HepG2 (cell line): ENCODE results near the gene PIBF1. TPM values are rescaled to one million over a fixed set of nuclear protein-coding genes. Genes with fewer than 3 reads are reported as not detected.
"Not testable (repeated sequence)": the region's sequence is repeated elsewhere in the genome, so short reads cannot be mapped to it uniquely, and the experiment has no call there.

Source experiments
- ATAC-seq: fragments of 200-7000 bp; cut with Tn5 transposase; 3 replicates; pipeline ENCODE4 v1.9.1; 2020; ENCODE audit warnings: mild to moderate bottlenecking, moderate library complexity
- BruUV-seq: library from RNA; stranded (reverse); fragments of 400-500 nt; replicated peaks from 2 replicates; lab custom pipeline; 2021; lab: Mats Ljungman, UMichigan
- CTCF ChIA-PET: fragments of 300-600 bp; formaldehyde crosslinking; extraction: SDS; loops from one replicate; lab custom pipeline; 2021; ENCODE audit warnings: low total read pairs, inconsistent platforms, low intra/inter-chr PET ratio; lab: Yijun Ruan, JAX
- POLR2A ChIA-PET: fragments of 350-600 bp; sonication (Branson Sonifier 250); formaldehyde crosslinking; loops from one replicate; lab custom pipeline; 2020; ENCODE audit warnings: antibody characterized with exemption, inconsistent platforms; lab: Yijun Ruan, JAX
- DNase-seq: peaks from one replicate; pipeline ENCODE4 v3.0.0-alpha.2; 2015; ENCODE audit warnings: low spot score
- FAIRE-seq: peaks from 3 replicates; lab custom pipeline; 2011; peaks lifted over from hg19 to GRCh38; lab: Jason Lieb, UNC
- H2AFZ ChIP-seq: one replicate; pipeline ENCODE4 v1.6.1; 2011; ENCODE audit warnings: low read length, inconsistent platforms
- H3K27ac ChIP-seq: fragments of 300-600 bp; 3 replicates; pipeline ENCODE4 v1.8.0; 2011; ENCODE audit warnings: mixed run types, mild to moderate bottlenecking, mixed read lengths, low read length, inconsistent platforms; ENCODE audit not compliant: insufficient read depth; ENCODE audit errors: extremely low read length
- H3K27me3 ChIP-seq, 2 experiments: fragments of 200-600 bp in 1 of 2; 2 replicates in 1 of 2; 3 replicates in 1 of 2; pipeline versions ENCODE4 v1.6.0 to v1.8.0; 2011; ENCODE audit warnings: low read length in 2 of 2, mild to moderate bottlenecking in 2 of 2, moderate library complexity in 2 of 2, inconsistent platforms in 1 of 2; ENCODE audit not compliant: insufficient read depth in 2 of 2, control insufficient read depth in 1 of 2
- H3K36me3 ChIP-seq, 2 experiments: fragments of 200-600 bp in 1 of 2; replicated peaks in 1 of 2; 2 replicates in 1 of 2; 3 replicates in 1 of 2; pipeline versions ENCODE4 v1.5.1 to v1.8.0; 2011; ENCODE audit warnings: low read length in 2 of 2, inconsistent platforms in 1 of 2; ENCODE audit not compliant: insufficient read depth in 2 of 2, control insufficient read depth in 1 of 2
- H3K4me1 ChIP-seq: 2 replicates; pipeline ENCODE4 v1.5.1; 2012; ENCODE audit warnings: low read length, inconsistent platforms; ENCODE audit not compliant: insufficient read depth
- H3K4me2 ChIP-seq: 2 replicates; pipeline ENCODE4 v1.6.0; 2011; ENCODE audit warnings: low read depth, low read length, inconsistent platforms
- H3K4me3 ChIP-seq, 3 experiments: fragments of 200-600 bp in 1 of 3; sonication (generic), shearing (Covaris generic) in 1 of 3; replicated peaks in 1 of 3; 2 replicates each; pipeline ENCODE4 v1.5.1; 2011 to 2016; ENCODE audit warnings: low read length in 3 of 3, inconsistent platforms in 2 of 3, low read depth in 2 of 3, mild to moderate bottlenecking in 2 of 3, control low read depth in 1 of 3, mixed read lengths in 1 of 3; ENCODE audit not compliant: insufficient read depth in 1 of 3
- H3K79me2 ChIP-seq: one replicate; pipeline ENCODE4 v1.6.1; 2011; ENCODE audit warnings: low read length, inconsistent platforms; ENCODE audit not compliant: insufficient read depth
- H3K9ac ChIP-seq: 2 replicates; pipeline ENCODE4 v1.6.0; 2011; ENCODE audit warnings: mild to moderate bottlenecking, low read depth, low read length, inconsistent platforms; ENCODE audit not compliant: insufficient read depth
- H3K9me3 ChIP-seq: 2 replicates; pipeline ENCODE4 v1.5.1; 2012; ENCODE audit warnings: mild to moderate bottlenecking, low read length
- H4K20me1 ChIP-seq: 2 replicates; pipeline ENCODE4 v1.6.0; 2011; ENCODE audit warnings: inconsistent platforms, mild to moderate bottlenecking, low read length, moderate library complexity; ENCODE audit not compliant: insufficient read depth
- ZNF263 ChIP-seq: sonication (generic); formaldehyde crosslinking; IDR thresholded peaks from 2 replicates; pipeline ENCODE4 v1.4.0; 2020; ENCODE audit warnings: missing genetic modification reagents
- ZNF891 ChIP-seq: sonication (generic); formaldehyde crosslinking; IDR thresholded peaks from 2 replicates; pipeline ENCODE4 v1.5.0; 2020; ENCODE audit warnings: mild to moderate bottlenecking, missing genetic modification reagents
- WGBS: methylation state at CpG from one replicate; pipeline ENCODE4 v1.1.6; 2017; ENCODE audit warnings: low lambda C conversion rate; 5-methylcytosine and 5-hydroxymethylcytosine counted together
- in situ Hi-C: cut with HindIII; loops from 2 replicates; pipeline ENCODE4 v1.10.0; 2017; ENCODE audit warnings: low pct_unique_long_range_greater_than_20kb; ENCODE audit not compliant: extremely low pct_ligation_motif_present
- intact Hi-C: fragments of 100-400 bp; cut with micrococcal nuclease; formaldehyde crosslinking; loops from one replicate; pipeline ENCODE4 v1.10.0; 2022; ENCODE audit not compliant: unreplicated experiment
- polyA plus RNA-seq, 8 experiments: library from polyadenylated mRNA; depleted of rRNA in 3 of 8; stranded (reverse) in 7 of 8; unstranded in 1 of 8; fragments of >200 nt; fragmentation: Illumina TruSeq in 4 of 8; extraction: Trizol in 4 of 8; gene quantifications; 2 replicates each; pipeline versions ENCODE4 v1.2.1 to v1.2.3, GENCODE V29; 2011 to 2016; ENCODE audit warnings: low read depth in 4 of 8, missing spikeins in 1 of 8, mixed read lengths in 1 of 8; ENCODE audit not compliant: insufficient read depth in 1 of 8
- total RNA-seq, 5 experiments: library from RNA; depleted of rRNA; stranded (reverse); fragments of >200 nt; fragmentation: Illumina TruSeq; extraction: Trizol; gene quantifications; 2 replicates each; pipeline ENCODE4 v1.2.3, GENCODE V29; 2016; ENCODE audit warnings: low read depth in 1 of 5

PIBF1 gene
- total and polyA plus RNA-seq, 2 of the 13 experiments (the other 11 are each of a cell fraction or from before 2014, with no cell fraction given), result 4.2 to 15.8 TPM

DNA sequence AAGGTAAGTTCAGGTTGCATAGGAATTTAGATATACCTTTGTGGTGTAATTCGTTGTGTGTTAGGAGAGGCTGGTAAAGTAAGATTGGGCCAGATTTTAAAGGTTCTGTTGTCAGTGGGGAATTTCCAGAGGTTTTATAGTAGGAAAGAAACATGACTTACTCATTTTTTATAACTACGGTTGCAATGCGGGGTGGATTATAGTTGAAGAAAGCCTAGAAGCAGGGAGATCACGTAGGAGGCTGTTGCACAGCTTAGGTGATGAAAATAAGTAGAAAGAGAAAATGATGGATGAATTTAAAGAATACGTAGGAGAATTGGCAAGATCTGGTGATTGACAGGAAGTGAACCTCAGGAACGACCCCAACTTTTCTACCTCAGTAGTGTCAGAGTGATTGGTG, 61.1 kb downstream of the PIBF1 start:
- DNase-seq, result no peak
- no peaks in the 10 kb centered on the region for H3K79me2 ChIP-seq
- no TSS peak for BruUV-seq
- no peak overlapping the region for H3K4me3 ChIP-seq
- H3K4me2 ChIP-seq, result no peak overlapping the region
- no peak for FAIRE-seq
- intact Hi-C loops, result no loop called here
- no peak overlapping the region for H2AFZ ChIP-seq
- no peak overlapping the region for H3K27ac ChIP-seq
- POLR2A ChIA-PET, result no interaction called here
- no peak overlapping the region for H3K9ac ChIP-seq
- no peak for ATAC-seq
- CTCF ChIA-PET, result no interaction called here
- no peak for TF ChIP-seq ZNF263 (CRISPR knock-in tag)
- no peak for TF ChIP-seq ZNF891 (CRISPR knock-in tag)
- peaks cover 1 to 7% of the 10 kb centered on the region in 2 experiments; a peak in 1 of 5 replicates for H3K36me3 ChIP-seq
- in situ Hi-C loops, result loop anchor here (10.0 kb wide), 2 partner anchors 572 to 862 kb away; no protein-coding TSS in a partner anchor
- no peaks in the 10 kb centered on the region for H3K27me3 ChIP-seq
- 97% methylated on average over 6 of the region's 6 CpGs for WGBS
- H3K9me3 ChIP-seq, result no peaks in the 10 kb centered on the region
- H3K4me1 ChIP-seq, result no peaks in the 10 kb centered on the region
- H4K20me1 ChIP-seq, result no peaks in the 10 kb centered on the region

GRCh38 chr13:72845148-72845547, 63.2 kb downstream of the PIBF1 start:
- CTCF ChIA-PET, H3K4me3 ChIP-seq, H2AFZ ChIP-seq, intact Hi-C loops, H3K79me2 ChIP-seq, H3K36me3 ChIP-seq, H4K20me1 ChIP-seq, ATAC-seq, H3K27ac ChIP-seq, BruUV-seq, FAIRE-seq, H3K4me1 ChIP-seq, H3K27me3 ChIP-seq, H3K4me2 ChIP-seq, POLR2A ChIA-PET, H3K9ac ChIP-seq, H3K9me3 ChIP-seq, DNase-seq: not testable (repeated sequence)
- in situ Hi-C loops, result loop anchor here (10.0 kb wide), 2 partner anchors 570 to 860 kb away; no protein-coding TSS in a partner anchor
- WGBS, result 100% methylated on average over 2 of the region's 2 CpGs
